Measurements from ENCODE around the gene GAL.
"Not testable (repeated sequence)": the region's sequence is repeated elsewhere in the genome, so short reads cannot be mapped to it uniquely, and the experiment has no call there.

Gene GAL

GRCh38 chr11:68684385-68685356 lies at the start of gene GAL:
GAL (plus strand) TSS chr11:68684544; CDS start chr11:68684924, 380 bp downstream.
- no peak for DNase-seq

- DNase-seq = not testable (repeated sequence)
Observed at GRCh38 chr11:68634606-68635005, 49.7 kb upstream of the GAL start.

DNA sequence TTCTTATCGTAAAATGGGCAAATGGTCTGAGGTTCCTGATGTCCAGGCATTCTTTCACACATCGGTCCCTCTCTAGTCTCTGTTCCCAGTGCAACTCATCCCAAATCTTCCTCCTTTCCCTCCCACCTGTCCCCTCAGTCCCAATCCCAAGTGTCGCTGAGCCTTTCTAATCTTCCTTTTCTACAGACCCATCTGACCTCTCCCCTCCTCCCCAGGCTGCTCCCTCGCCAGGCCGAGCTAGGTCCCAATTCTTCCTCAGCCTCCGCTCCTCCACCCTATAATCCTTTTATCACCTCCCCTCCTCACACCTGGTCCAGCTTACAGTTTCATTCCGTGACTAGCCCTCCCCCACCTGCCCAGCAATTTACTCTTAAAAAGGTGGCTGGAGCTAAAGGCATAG lies 49.2 kb upstream of the GAL start:
- DNase-seq = not testable (repeated sequence)

DNA sequence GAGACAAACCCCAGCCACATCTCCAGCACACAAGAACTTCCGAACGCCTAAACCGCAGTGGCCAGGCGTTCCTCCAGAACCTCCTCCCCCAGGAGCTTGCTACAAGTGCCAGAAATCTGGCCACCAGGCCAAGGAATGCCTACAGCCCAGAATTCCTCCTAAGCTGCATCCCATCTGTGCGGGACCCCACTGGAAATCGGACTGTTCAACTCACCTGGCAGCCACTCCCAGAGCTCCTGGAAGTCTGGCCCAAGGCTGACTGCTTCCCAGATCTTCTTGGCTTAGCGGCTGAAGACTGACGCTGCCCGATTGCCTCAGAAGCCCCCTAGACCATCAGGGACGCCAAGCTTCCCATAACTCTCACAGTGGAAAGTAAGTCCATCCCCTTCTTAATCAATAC lies 48.5 kb upstream of the GAL start:
- not testable (repeated sequence) for DNase-seq

DNA sequence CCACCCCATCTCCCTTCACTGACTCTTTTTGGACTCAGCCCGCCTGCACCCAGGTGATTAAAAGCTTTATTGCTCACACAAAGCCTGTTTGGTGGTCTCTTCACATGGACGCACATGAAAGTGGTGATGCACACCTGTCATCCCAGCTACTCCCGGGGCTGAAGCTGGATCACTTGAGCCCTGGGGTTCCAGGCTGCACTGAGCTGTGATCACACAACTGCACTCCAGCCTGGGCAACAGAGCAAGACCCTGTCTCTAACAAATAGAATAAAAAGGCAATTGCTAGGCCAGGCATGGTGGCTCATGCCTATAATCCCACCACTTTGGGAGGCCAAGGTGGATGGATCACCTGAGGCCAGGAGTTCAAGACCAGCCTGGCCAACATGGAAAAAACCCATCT lies 45.0 kb upstream of the GAL start:
- not testable (repeated sequence) for DNase-seq

- DNase-seq = no peak
Observed at GRCh38 chr11:68641880-68642279, 42.5 kb upstream of the GAL start.

DNA sequence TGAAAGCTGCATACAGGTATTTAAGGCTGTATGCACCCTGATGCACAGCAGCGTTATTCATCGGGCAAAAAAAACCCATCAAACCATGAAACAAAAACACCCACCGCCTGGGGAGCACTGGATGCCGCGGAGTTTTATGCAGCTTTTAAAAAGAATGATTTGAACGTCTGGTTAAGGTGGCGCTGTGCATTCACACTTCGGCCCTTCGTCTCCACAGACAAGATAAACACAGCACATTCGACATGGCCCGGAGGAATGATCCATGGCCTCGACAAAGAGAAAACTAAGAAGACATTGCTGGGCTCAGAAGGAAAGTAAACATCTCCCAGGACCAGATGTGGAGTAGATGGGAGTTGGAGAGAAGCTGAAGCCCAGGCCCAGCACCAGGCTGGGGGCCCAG lies 40.8 kb upstream of the GAL start:
- no peak for DNase-seq

GRCh38 chr11:68646832-68647231 lies 37.5 kb upstream of the GAL start:
- DNase-seq = no peak

- no peak for DNase-seq
Observed at GRCh38 chr11:68649851-68650555, 34.3 kb upstream of the GAL start.

DNA sequence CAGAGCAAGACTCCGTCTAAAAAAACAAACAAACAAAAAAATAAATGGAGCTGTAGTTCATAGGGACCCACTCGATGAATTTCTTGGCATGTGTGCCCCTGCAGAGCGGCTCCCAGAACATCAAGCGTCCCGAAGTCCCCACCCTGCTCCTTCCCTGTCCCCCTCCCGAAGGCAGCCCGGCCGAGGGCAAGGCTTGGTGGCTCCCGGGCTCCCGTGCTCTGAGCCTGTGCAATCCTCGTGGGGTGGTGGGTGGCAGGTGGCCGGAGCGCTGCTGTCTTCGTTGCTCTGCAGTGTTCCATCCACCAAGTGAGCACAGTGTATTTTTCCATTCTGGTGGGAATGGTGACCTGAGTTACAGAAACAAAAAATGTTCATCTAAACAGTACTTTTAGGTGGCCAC lies 33.5 kb upstream of the GAL start:
- DNase-seq = no peak

GRCh38 chr11:68651208-68651984 lies 32.9 kb upstream of the GAL start:
- no peak for DNase-seq

DNA sequence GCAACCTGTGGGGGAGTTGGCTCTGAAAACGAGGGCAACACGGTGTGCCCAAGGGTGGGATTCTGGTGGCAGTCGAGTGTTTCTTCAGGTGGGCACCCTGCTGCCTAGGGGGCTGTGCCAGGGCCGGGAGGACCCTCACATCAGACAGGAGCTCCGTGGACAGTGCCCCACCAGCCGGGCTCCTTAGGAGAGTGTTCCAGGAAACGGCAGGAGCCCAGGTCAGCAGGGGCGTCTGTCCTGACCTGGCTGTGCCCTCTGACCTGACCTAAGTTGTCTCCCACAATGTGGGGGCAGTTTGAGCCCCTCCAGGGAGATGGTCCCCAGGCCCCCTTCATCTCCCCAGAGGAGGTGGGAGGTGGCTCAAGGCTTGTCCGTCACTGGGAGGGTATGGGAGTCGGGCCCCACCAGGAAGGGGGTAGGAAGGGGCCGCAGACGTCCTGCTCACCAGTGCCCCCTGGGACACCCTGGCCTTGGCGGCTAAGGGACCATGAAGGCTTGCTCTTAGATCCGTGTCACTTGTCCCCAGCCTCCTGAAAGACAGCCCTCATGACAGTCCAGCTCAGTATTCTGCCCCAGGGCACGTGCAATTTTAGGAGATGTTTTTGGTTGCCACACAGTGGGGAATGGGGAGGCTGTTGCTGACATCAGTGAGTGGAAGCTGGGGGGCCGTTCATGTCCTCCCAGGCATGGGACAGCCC lies 32.2 kb upstream of the GAL start:
- no peak for DNase-seq

- DNase-seq = no peak
Observed at GRCh38 chr11:68652683-68653156, 31.6 kb upstream of the GAL start.

DNA sequence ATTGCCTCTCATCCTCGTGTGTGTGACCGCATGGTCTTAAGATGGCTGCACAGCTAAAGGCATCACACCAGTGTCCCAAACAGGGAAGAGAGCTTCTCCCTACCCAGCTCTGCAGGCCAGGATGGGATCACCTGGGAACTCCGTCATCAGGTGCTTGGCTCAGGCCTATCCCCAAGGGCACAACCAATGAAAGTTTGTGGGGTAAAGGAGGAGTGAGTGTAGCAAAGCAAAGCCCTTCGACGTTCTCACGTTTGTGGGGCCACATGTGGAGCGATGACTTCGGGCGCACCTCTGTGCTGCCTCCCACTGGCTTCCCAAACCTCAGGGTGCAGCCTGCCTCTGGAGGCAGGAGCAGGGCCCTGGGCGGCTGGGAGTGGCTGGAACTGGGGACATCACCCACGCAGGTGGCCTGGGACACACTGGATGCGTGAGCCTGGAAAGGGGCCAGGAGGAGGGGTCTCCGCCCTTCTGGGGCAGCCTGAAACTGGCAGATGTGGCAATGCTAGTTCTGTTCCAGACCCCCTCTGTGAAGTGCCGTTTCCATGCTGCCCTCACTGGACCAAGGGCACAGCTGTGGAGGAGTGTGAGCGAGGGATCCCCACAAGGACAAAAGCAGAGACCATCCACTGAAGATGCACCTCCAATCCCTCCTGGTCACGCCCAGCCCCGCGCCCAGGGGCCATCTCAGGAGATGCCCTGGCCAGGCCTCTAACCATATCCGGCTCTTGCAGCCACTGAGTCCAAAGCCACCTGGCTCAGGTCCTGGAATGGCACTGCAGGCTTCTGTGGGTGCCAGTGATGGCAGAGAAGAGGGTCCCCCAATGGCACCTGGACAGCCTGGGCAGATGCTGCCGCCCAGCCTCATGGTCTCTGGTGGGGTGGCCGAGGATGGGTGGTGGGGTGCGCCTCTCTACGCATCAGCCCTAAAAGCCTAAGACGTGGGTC lies 30.6 kb upstream of the GAL start:
- no peak for DNase-seq

DNA sequence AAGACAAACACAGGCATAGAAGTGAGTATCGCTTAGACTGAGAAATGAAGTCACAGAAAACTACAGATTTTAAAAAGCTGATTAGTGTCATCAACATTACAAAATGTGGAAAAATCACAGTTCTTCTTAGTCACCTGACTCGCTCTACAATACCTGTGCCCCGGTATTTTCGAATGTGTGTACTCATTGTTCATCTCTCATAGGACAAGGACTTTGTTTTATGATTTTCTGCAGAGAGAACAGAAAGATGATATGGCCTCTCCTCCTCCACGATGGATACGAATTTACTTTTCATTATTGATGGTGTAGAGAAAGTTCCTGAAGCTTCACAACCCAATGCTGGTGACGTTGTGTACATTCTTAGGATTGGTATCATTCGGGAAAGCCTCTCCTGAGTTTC lies 29.4 kb upstream of the GAL start:
- no peak for DNase-seq

- no peak for DNase-seq
Observed at GRCh38 chr11:68655406-68655805, 28.9 kb upstream of the GAL start.

- DNase-seq = no peak
Observed at GRCh38 chr11:68655806-68656205, 28.5 kb upstream of the GAL start.

- DNase-seq = no peak
Observed at GRCh38 chr11:68657021-68657780, 27.1 kb upstream of the GAL start.

- no peak for DNase-seq
Observed at GRCh38 chr11:68658097-68658496, 26.2 kb upstream of the GAL start.

DNA sequence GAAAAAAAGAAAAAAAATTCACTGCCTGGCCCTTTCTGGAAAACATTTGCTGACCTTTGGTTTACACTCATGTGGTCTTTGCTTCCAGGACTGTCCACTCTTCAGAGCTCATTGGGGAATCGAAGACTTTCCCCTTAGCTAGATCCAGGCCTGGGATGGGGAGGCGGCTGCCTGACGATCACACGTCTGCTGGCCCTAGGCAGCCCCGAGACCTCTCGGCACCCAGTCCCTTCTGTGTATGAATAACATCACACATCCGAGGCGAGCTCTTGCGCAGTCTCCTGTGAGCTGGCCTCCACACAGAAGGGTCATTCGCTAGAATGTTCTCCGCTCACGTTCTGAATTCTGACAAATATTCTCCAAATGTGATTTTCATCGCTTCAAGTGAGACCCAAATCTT lies 25.7 kb upstream of the GAL start:
- no peak for DNase-seq
